ENCODE measurements around the gene ERBB4.

DNA sequence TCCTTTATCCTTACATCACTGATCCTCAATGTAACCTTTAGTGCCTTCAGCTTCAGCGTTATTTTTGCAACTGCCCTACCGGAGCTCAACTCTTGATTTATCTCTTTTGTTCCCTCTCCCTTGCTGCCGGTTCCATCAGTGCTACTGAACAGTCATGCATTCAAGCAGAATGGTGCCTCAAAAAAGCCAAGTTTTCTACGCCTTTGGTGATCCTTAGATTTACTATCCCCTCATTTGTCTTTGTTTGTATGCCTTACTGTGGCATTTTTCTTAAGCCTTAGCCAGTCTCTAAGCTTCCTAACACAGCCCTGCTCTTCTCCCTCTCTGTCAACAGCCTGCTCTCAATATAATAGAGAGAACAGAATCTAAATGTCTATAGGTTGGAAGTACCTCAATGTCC, 1134.5 kb downstream of the ERBB4 start:
- TF ChIP-seq POLR2A (IDR thresholded peaks at IDR 0.05) (no peak), POLR2AphosphoS5 (IDR thresholded peaks at IDR 0.05) (no peak)
- TF ChIP-seq, protein P1, sequence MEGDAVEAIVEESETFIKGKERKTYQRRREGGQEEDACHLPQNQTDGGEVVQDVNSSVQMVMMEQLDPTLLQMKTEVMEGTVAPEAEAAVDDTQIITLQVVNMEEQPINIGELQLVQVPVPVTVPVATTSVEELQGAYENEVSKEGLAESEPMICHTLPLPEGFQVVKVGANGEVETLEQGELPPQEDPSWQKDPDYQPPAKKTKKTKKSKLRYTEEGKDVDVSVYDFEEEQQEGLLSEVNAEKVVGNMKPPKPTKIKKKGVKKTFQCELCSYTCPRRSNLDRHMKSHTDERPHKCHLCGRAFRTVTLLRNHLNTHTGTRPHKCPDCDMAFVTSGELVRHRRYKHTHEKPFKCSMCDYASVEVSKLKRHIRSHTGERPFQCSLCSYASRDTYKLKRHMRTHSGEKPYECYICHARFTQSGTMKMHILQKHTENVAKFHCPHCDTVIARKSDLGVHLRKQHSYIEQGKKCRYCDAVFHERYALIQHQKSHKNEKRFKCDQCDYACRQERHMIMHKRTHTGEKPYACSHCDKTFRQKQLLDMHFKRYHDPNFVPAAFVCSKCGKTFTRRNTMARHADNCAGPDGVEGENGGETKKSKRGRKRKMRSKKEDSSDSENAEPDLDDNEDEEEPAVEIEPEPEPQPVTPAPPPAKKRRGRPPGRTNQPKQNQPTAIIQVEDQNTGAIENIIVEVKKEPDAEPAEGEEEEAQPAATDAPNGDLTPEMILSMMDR (IDR thresholded peaks at IDR 0.05), result no peak

Data from breast epithelium (tissue), 3 donors.